ENCODE data around the gene ANO2.

ANO2 gene

GRCh38 chr12:5643266-5643665 is 301.8 kb downstream of the ANO2 start:
- no peak for TF ChIP-seq CTCF (IDR thresholded peaks at IDR 0.05; ENCODE audit: low read depth, low read length, missing control alignments)
- no peak for DNase-seq (ENCODE audit: extremely low read depth, low read depth)
- H3K4me3 ChIP-seq (replicated peaks; ENCODE audit: low read depth, low read length), result no peak overlapping the region

- no peak for DNase-seq (ENCODE audit: extremely low read depth, low read depth)
- TF ChIP-seq CTCF (IDR thresholded peaks at IDR 0.05; ENCODE audit: low read depth, low read length, missing control alignments), result no peak
These were observed 307.4 kb downstream of the ANO2 start for GRCh38 chr12:5637698-5638097.

GRCh38 chr12:5636907-5637306 is 308.2 kb downstream of the ANO2 start:
- H3K4me3 ChIP-seq (replicated peaks; ENCODE audit: low read depth, low read length), result no peak overlapping the region
- DNase-seq (ENCODE audit: extremely low read depth, low read depth), result no peak
- no peak for TF ChIP-seq CTCF (IDR thresholded peaks at IDR 0.05; ENCODE audit: low read depth, low read length, missing control alignments)

More at GRCh38 chr12:5637698-5638097, 307.4 kb downstream of the ANO2 start:
- no peak overlapping the region for H3K4me3 ChIP-seq (replicated peaks; ENCODE audit: low read depth, low read length)

- DNase-seq (ENCODE audit: extremely low read depth, low read depth), result no peak
- no peak overlapping the region for H3K4me3 ChIP-seq (replicated peaks; ENCODE audit: low read depth, low read length)
- no peak for TF ChIP-seq CTCF (IDR thresholded peaks at IDR 0.05; ENCODE audit: low read depth, low read length, missing control alignments)
These were observed 312.0 kb downstream of the ANO2 start for GRCh38 chr12:5633106-5633505.

GRCh38 chr12:5632453-5632852 is 312.6 kb downstream of the ANO2 start:
- DNase-seq (ENCODE audit: extremely low read depth, low read depth), result no peak
- H3K4me3 ChIP-seq (replicated peaks; ENCODE audit: low read depth, low read length), result no peak overlapping the region
- no peak for TF ChIP-seq CTCF (IDR thresholded peaks at IDR 0.05; ENCODE audit: low read depth, low read length, missing control alignments)

GRCh38 chr12:5631497-5631896 is 313.6 kb downstream of the ANO2 start:
- no peak for DNase-seq (ENCODE audit: extremely low read depth, low read depth)
- no peak for TF ChIP-seq CTCF (IDR thresholded peaks at IDR 0.05; ENCODE audit: low read depth, low read length, missing control alignments)
- no peak overlapping the region for H3K4me3 ChIP-seq (replicated peaks; ENCODE audit: low read depth, low read length)

- no peak for TF ChIP-seq CTCF (IDR thresholded peaks at IDR 0.05; ENCODE audit: low read depth, low read length, missing control alignments)
- H3K4me3 ChIP-seq (replicated peaks; ENCODE audit: low read depth, low read length), result no peak overlapping the region
- no peak for DNase-seq (ENCODE audit: extremely low read depth, low read depth)
These were observed 314.3 kb downstream of the ANO2 start for GRCh38 chr12:5630726-5631125.
